Measurements from ENCODE around the gene CD3G.

GRCh38 chr11:118373871-118374270 lies 29.7 kb downstream of the CD3G start:
- TF ChIP-seq POLR2A (IDR thresholded peaks at IDR 0.05; ENCODE audit: low read depth, low read length) (no peak), POLR2AphosphoS5 (IDR thresholded peaks at IDR 0.05; ENCODE audit: low read depth, low read length) (no peak)

Measured in GM12892 (cell line).